SK-N-SH (cell line): ENCODE measurements around the gene TMC1. TPM values are rescaled to one million over a fixed set of nuclear protein-coding genes. Genes with fewer than 3 reads are reported as not detected.

ENCODE experiments used
- CTCF ChIA-PET: fragments of 300-600, 350-600 bp; formaldehyde crosslinking; extraction: SDS; loops from one replicate; lab custom pipeline; 2021; lab: Yijun Ruan, JAX
- POLR2A ChIA-PET: fragments of 350-600 bp; sonication (Branson Sonifier 250); formaldehyde crosslinking; extraction: SDS; loops from one replicate; lab custom pipeline; 2020; ENCODE audit warnings: antibody characterized with exemption, inconsistent platforms; lab: Yijun Ruan, JAX
- DNase-seq: peaks from one replicate; pipeline ENCODE4 v3.0.0; 2012
- H2AFZ ChIP-seq: fragments of 200-600 bp; sonication (generic); 2 replicates; pipeline ENCODE4 v1.8.1; 2016; ENCODE audit warnings: antibody characterized with exemption, mild to moderate bottlenecking, low read depth
- H3F3A ChIP-seq: fragments of 200-600 bp; sonication (generic); replicated peaks from 2 replicates; pipeline ENCODE3; 2016; ENCODE audit warnings: antibody characterized with exemption, mild to moderate bottlenecking; ENCODE audit not compliant: insufficient read depth
- H3K27ac ChIP-seq, 2 experiments: fragments of 200-500 bp in 1 of 2; fragments of 200-600 bp in 1 of 2; sonication (Bioruptor generic) in 1 of 2; sonication (generic), shearing (Covaris generic) in 1 of 2; 2 replicates each; pipeline versions ENCODE4 v1.5.1 to v1.6.1; 2014 to 2016; ENCODE audit warnings: low read depth in 2 of 2, inconsistent platforms in 1 of 2, low read length in 1 of 2, mild to moderate bottlenecking in 1 of 2, mixed read lengths in 1 of 2
- H3K27me3 ChIP-seq: fragments of 200-600 bp; sonication (generic), shearing (Covaris generic); 2 replicates; pipeline ENCODE4 v1.6.1; 2016; ENCODE audit warnings: mixed run types; ENCODE audit not compliant: insufficient read depth
- H3K36me3 ChIP-seq, 2 experiments: fragments of 200-500 bp in 1 of 2; fragments of 200-600 bp in 1 of 2; sonication (Bioruptor generic) in 1 of 2; sonication (generic) in 1 of 2; replicated peaks in 1 of 2; 2 replicates each; pipeline versions ENCODE3 to v1.5.1; 2014 to 2016; ENCODE audit warnings: low read length in 1 of 2, mild to moderate bottlenecking in 1 of 2; ENCODE audit not compliant: insufficient read depth in 2 of 2, control insufficient read depth in 1 of 2
- H3K4me1 ChIP-seq, 2 experiments: fragments of 200-500 bp in 1 of 2; fragments of 200-600 bp in 1 of 2; sonication (Bioruptor generic) in 1 of 2; sonication (generic), shearing (Covaris generic) in 1 of 2; 2 replicates each; pipeline versions ENCODE4 v1.5.1 to v1.6.1; 2014 to 2016; ENCODE audit warnings: low read depth in 1 of 2, low read length in 1 of 2, mixed run types in 1 of 2; ENCODE audit not compliant: insufficient read depth in 2 of 2, control insufficient read depth in 1 of 2
- H3K4me2 ChIP-seq: fragments of 200-600 bp; sonication (generic), shearing (Covaris generic); 2 replicates; pipeline ENCODE4 v1.6.1; 2017; ENCODE audit warnings: mixed run types
- H3K4me3 ChIP-seq, 2 experiments: fragments of 200-500 bp in 1 of 2; fragments of 200-600 bp in 1 of 2; sonication (Bioruptor generic) in 1 of 2; sonication (generic), shearing (Covaris generic) in 1 of 2; 2 replicates each; pipeline versions ENCODE4 v1.5.1 to v1.8.1; 2014 to 2016; ENCODE audit warnings: low read depth in 2 of 2, inconsistent platforms in 1 of 2, low read length in 1 of 2, mild to moderate bottlenecking in 1 of 2, mixed read lengths in 1 of 2, moderate library complexity in 1 of 2
- H3K79me2 ChIP-seq: fragments of 200-600 bp; sonication (generic); 2 replicates; pipeline ENCODE4 v1.8.1; 2017; ENCODE audit warnings: mild to moderate bottlenecking; ENCODE audit not compliant: insufficient read depth
- H3K9ac ChIP-seq: fragments of 200-600 bp; sonication (generic); 2 replicates; pipeline ENCODE4 v1.6.1; 2017; ENCODE audit warnings: mixed run types
- H3K9me2 ChIP-seq: fragments of 200-600 bp; sonication (generic); 2 replicates; pipeline ENCODE4 v1.6.1; 2017; ENCODE audit warnings: mixed run types
- H3K9me3 ChIP-seq: fragments of 200-600 bp; sonication (generic); 2 replicates; pipeline ENCODE4 v1.6.1; 2017; ENCODE audit warnings: mixed run types, mild to moderate bottlenecking, moderate library complexity
- H4K20me1 ChIP-seq: fragments of 200-600 bp; sonication (generic); 2 replicates; pipeline ENCODE4 v1.6.1; 2017; ENCODE audit warnings: mild to moderate bottlenecking, mixed run types; ENCODE audit not compliant: insufficient read depth
- ELF1 ChIP-seq: IDR thresholded peaks from 2 replicates; pipeline ENCODE4 v1.4.0; 2012
- JUND ChIP-seq: IDR thresholded peaks from 2 replicates; pipeline ENCODE4 v1.4.0; 2012
- NFIC ChIP-seq: IDR thresholded peaks from 2 replicates; pipeline ENCODE4 v1.4.0; 2012; ENCODE audit warnings: borderline replicate concordance
- NRF1 ChIP-seq: IDR thresholded peaks from 2 replicates; pipeline ENCODE4 v1.6.1; 2012; ENCODE audit warnings: low read depth, mild to moderate bottlenecking, low read length
- POLR2AphosphoS5 ChIP-seq: IDR thresholded peaks from 2 replicates; pipeline ENCODE4 v1.6.1; 2012; ENCODE audit warnings: low read depth, low read length
- RCOR1 ChIP-seq: fragments of 150-350 bp; IDR thresholded peaks from 2 replicates; pipeline ENCODE4 v1.6.1; 2017; ENCODE audit warnings: antibody characterized with exemption, low read length
- RFX5 ChIP-seq: IDR thresholded peaks from 2 replicates; pipeline ENCODE4 v1.6.1; 2012; ENCODE audit warnings: mild to moderate bottlenecking, improper control_type of control experiment, low read length
- SMC3 ChIP-seq: IDR thresholded peaks from 2 replicates; pipeline ENCODE4 v1.6.1; 2012; ENCODE audit warnings: low read depth, low read length, improper control_type of control experiment
- TCF12 ChIP-seq: IDR thresholded peaks from 2 replicates; pipeline ENCODE4 v1.4.0; 2012
- TEAD4 ChIP-seq: IDR thresholded peaks from 2 replicates; pipeline ENCODE4 v1.4.0; 2012; ENCODE audit warnings: mild to moderate bottlenecking, borderline replicate concordance; ENCODE audit not compliant: insufficient read depth
- polyA plus RNA-seq, 3 experiments: library from polyadenylated mRNA; depleted of rRNA; stranded (reverse); fragments of >200 nt; gene quantifications; 2 replicates each; pipeline ENCODE4 v1.2.3, GENCODE V29; 2012
- TF ChIP-seq, protein P1 (sequence below): IDR thresholded peaks from 2 replicates; pipeline ENCODE4 v1.6.1; 2012; ENCODE audit warnings: mild to moderate bottlenecking, low read depth, low read length, moderate library complexity
- TF ChIP-seq, protein P2 (sequence below): IDR thresholded peaks from 2 replicates; pipeline ENCODE4 v1.4.0; 2012; ENCODE audit warnings: low read depth, borderline replicate concordance
- TF ChIP-seq, protein P3 (sequence below): fragments of 150-350 bp; IDR thresholded peaks from 2 replicates; pipeline ENCODE4 v1.6.1; 2017; ENCODE audit warnings: antibody characterized with exemption, low read length, low read depth, borderline replicate concordance
- TF ChIP-seq, protein P4 (sequence below): fragments of 200-600 bp; sonication (generic); IDR thresholded peaks from 2 replicates; pipeline ENCODE4 v1.6.1; 2017; ENCODE audit warnings: antibody characterized with exemption, mild to moderate bottlenecking, moderate library complexity
- TF ChIP-seq, protein P5 (sequence below): IDR thresholded peaks from 2 replicates; pipeline ENCODE4; 2012
- TF ChIP-seq, protein P6 (sequence below): IDR thresholded peaks from 2 replicates; pipeline ENCODE4 v1.4.0; 2012; ENCODE audit warnings: low read depth

The TMC1 gene
- polyA plus RNA-seq, 1 of the 3 experiments (the other 2 are of a cell fraction) = not detected

DNA sequence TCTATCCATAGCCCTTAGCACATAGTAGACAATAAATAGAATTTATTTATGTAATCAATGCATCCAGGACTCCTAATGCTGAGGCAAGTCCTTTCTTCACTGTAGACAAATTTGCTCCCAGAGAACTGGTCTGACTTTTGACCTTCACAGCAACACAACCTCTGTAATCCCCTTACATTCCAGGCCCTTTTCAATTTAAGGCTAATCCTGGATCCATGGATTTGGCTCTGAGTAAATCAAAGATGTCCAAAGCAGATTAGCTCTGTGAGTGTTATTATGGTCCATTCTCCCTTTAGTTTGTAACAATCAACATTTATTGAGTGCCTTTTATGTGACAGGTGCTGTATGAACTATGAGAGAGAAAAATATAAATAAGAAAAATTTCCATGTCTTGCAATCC, 27.4 kb upstream of the TMC1 start:
- Histone ChIP-seq H4K20me1 (no peaks in the 10 kb centered on the region), H3K27ac (no peak overlapping the region), H3F3A (peaks cover 7% of the 10 kb centered on the region), H3K9me2 (no peaks in the 10 kb centered on the region), H2AFZ (no peak overlapping the region), H3K27me3 (peaks cover 9% of the 10 kb centered on the region; the same call in 1 of the 2 replicates), H3K9me3 (no peaks in the 10 kb centered on the region), H3K4me3 (no peak overlapping the region), H3K36me3 (no peaks in the 10 kb centered on the region), H3K4me1 (no peaks in the 10 kb centered on the region; a peak in 1 of 4 replicates), H3K4me2 (no peak overlapping the region), H3K9ac (no peak overlapping the region), H3K79me2 (no peaks in the 10 kb centered on the region)
- TF ChIP-seq, protein P1, sequence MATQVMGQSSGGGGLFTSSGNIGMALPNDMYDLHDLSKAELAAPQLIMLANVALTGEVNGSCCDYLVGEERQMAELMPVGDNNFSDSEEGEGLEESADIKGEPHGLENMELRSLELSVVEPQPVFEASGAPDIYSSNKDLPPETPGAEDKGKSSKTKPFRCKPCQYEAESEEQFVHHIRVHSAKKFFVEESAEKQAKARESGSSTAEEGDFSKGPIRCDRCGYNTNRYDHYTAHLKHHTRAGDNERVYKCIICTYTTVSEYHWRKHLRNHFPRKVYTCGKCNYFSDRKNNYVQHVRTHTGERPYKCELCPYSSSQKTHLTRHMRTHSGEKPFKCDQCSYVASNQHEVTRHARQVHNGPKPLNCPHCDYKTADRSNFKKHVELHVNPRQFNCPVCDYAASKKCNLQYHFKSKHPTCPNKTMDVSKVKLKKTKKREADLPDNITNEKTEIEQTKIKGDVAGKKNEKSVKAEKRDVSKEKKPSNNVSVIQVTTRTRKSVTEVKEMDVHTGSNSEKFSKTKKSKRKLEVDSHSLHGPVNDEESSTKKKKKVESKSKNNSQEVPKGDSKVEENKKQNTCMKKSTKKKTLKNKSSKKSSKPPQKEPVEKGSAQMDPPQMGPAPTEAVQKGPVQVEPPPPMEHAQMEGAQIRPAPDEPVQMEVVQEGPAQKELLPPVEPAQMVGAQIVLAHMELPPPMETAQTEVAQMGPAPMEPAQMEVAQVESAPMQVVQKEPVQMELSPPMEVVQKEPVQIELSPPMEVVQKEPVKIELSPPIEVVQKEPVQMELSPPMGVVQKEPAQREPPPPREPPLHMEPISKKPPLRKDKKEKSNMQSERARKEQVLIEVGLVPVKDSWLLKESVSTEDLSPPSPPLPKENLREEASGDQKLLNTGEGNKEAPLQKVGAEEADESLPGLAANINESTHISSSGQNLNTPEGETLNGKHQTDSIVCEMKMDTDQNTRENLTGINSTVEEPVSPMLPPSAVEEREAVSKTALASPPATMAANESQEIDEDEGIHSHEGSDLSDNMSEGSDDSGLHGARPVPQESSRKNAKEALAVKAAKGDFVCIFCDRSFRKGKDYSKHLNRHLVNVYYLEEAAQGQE = no peak
- TF ChIP-seq ELF1 (no peak), TEAD4 (no peak), TCF12 (no peak), RFX5 (no peak), NFIC (no peak), POLR2AphosphoS5 (no peak), NRF1 (no peak), JUND (no peak), RCOR1 (no peak), SMC3 (no peak)
- TF ChIP-seq, protein P2, sequence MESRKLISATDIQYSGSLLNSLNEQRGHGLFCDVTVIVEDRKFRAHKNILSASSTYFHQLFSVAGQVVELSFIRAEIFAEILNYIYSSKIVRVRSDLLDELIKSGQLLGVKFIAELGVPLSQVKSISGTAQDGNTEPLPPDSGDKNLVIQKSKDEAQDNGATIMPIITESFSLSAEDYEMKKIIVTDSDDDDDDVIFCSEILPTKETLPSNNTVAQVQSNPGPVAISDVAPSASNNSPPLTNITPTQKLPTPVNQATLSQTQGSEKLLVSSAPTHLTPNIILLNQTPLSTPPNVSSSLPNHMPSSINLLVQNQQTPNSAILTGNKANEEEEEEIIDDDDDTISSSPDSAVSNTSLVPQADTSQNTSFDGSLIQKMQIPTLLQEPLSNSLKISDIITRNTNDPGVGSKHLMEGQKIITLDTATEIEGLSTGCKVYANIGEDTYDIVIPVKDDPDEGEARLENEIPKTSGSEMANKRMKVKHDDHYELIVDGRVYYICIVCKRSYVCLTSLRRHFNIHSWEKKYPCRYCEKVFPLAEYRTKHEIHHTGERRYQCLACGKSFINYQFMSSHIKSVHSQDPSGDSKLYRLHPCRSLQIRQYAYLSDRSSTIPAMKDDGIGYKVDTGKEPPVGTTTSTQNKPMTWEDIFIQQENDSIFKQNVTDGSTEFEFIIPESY = no peak
- TF ChIP-seq, protein P3, sequence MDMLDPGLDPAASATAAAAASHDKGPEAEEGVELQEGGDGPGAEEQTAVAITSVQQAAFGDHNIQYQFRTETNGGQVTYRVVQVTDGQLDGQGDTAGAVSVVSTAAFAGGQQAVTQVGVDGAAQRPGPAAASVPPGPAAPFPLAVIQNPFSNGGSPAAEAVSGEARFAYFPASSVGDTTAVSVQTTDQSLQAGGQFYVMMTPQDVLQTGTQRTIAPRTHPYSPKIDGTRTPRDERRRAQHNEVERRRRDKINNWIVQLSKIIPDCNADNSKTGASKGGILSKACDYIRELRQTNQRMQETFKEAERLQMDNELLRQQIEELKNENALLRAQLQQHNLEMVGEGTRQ = no peak
- TF ChIP-seq, protein P4, sequence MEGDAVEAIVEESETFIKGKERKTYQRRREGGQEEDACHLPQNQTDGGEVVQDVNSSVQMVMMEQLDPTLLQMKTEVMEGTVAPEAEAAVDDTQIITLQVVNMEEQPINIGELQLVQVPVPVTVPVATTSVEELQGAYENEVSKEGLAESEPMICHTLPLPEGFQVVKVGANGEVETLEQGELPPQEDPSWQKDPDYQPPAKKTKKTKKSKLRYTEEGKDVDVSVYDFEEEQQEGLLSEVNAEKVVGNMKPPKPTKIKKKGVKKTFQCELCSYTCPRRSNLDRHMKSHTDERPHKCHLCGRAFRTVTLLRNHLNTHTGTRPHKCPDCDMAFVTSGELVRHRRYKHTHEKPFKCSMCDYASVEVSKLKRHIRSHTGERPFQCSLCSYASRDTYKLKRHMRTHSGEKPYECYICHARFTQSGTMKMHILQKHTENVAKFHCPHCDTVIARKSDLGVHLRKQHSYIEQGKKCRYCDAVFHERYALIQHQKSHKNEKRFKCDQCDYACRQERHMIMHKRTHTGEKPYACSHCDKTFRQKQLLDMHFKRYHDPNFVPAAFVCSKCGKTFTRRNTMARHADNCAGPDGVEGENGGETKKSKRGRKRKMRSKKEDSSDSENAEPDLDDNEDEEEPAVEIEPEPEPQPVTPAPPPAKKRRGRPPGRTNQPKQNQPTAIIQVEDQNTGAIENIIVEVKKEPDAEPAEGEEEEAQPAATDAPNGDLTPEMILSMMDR = no peak
- TF ChIP-seq, protein P5, sequence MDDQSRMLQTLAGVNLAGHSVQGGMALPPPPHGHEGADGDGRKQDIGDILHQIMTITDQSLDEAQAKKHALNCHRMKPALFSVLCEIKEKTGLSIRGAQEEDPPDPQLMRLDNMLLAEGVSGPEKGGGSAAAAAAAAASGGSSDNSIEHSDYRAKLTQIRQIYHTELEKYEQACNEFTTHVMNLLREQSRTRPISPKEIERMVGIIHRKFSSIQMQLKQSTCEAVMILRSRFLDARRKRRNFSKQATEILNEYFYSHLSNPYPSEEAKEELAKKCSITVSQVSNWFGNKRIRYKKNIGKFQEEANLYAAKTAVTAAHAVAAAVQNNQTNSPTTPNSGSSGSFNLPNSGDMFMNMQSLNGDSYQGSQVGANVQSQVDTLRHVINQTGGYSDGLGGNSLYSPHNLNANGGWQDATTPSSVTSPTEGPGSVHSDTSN = no peak
- TF ChIP-seq, protein P6, sequence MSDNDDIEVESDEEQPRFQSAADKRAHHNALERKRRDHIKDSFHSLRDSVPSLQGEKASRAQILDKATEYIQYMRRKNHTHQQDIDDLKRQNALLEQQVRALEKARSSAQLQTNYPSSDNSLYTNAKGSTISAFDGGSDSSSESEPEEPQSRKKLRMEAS = no peak
- DNase-seq = no peak
- ChIA-PET CTCF (no interaction called here), POLR2A (no interaction called here)
